ENCODE data around the gene CHST10. TPM values are rescaled to one million over a fixed set of nuclear protein-coding genes. Genes with fewer than 3 reads are reported as not detected.
"Not testable (repeated sequence)": the region's sequence is repeated elsewhere in the genome, so short reads cannot be mapped to it uniquely, and the experiment has no call there.

CHST10 gene, protein sequence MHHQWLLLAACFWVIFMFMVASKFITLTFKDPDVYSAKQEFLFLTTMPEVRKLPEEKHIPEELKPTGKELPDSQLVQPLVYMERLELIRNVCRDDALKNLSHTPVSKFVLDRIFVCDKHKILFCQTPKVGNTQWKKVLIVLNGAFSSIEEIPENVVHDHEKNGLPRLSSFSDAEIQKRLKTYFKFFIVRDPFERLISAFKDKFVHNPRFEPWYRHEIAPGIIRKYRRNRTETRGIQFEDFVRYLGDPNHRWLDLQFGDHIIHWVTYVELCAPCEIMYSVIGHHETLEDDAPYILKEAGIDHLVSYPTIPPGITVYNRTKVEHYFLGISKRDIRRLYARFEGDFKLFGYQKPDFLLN
- total RNA-seq (2014; rRNA removed; shearing (Covaris generic)) = 14.0 and 16.2 TPM in 2 replicates
- 19.8 and 29.9 TPM in 2 replicates for polyA plus RNA-seq (2014; cell fraction: nucleus; rRNA removed)

DNA sequence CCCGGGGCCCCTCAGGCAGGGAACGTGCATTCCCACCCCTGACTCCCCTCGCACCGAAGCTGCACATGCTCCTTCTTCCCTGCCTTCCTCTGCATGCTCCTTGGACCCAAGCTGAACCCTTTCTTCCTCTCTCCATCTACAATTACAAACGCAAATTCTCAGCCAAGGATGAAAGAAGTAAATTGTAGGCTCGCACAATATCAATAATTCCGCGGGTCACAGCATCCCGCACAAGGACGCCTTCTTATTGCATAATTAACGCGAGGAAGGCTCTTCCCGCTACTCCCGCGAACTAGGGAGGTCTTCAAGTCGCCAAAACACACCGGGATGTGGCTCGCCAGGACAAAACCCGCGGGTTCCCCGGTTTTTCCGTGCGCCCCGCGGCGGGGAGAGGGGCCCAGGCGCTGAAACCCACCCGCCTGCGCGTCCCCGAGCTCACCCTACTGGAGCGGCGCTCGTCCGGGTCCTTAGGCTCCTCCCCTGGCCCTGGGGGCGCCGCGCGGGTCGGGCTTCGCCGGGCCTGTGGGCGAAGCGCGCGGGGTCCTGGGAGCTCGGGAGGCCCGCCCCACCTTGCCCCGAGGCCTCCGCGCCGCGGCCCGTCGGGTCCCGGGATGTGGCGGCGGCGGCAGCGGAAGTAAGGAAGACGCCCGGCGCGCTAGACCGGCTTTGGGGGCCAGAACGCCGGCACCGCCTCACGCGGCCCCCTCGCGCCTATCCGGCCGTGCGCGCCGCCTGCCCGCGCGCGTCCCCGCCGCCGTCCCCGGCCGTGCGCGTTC is at the start of gene CHST10:
Gene CHST10 (minus strand): TSS at position 734 of the 776 bp plus-strand sequence. CDS start 10,993 bp downstream, outside the sequence.
- DNase-seq (ENCODE audit: extremely low read depth, low read depth) = peak; percentile 31

DNA sequence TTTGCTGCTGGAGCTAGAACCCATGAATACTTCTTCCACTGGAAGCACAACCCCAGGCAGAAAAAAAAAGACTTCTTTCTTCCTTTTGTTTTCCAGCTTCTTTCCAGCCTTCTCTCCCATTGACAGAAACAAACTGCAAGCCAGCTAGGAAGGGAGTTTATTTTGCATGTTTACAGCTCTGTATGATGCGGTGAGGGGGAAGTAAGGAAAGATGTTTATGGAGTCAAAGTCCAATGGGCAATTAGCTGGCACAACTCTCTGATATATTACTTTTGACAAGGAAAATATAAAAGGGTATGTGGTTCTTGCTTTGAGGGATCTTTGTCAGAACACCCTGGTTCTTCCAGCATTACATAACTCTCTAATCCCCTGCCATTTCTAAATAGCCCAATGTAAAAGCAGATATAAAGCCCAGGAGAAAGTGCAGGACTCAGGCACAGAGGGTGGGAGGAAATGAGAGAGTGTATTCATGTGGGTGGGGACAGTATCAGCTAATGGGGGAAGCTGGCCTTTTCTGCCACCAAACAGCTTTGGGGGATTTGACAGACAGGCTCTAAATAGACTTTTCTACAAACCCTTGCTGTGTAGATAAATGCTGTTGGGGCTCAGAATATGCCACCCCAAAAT is 43.5 kb upstream of the CHST10 start:
- no peak for DNase-seq (ENCODE audit: extremely low read depth, low read depth)

DNA sequence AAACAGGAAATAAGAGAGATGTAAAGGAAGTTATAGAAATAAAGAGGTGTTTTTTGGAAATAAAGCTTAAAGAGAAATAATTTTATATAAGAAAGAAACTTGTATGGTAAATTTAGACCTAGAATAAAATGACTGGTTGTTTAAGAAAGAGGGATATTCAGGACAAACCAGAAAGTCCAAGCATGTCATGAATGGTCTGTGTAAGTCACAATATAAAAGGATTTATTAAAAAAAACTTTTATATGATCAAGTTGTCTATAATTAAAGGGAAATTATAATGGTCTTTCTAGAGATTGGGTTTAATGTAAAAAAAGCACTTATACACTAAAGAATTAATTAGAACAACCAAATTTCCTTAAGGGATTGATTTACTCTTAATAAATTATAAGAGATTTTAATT is 38.9 kb upstream of the CHST10 start:
- DNase-seq (ENCODE audit: extremely low read depth, low read depth) = not testable (repeated sequence)

DNA sequence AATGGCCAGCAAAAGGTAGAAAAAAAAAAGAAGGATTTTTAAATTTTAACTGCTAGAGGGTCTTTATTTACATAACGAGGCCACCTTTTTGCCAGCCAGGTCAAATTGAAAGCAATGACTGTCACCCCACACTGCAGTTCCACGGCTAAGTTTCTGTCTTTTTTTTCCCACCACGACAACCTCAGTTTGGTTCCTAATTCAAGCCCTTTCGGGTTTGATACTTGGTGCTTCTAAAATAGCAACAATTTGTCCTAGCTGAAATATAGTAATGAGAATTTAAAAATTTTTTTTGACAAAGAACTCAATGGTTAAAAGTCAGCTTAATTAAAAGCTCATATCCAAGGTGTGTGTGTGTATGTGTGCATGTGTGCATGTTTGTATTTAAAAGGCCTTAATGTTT is 36.4 kb upstream of the CHST10 start:
- no peak for DNase-seq (ENCODE audit: extremely low read depth, low read depth)

DNA sequence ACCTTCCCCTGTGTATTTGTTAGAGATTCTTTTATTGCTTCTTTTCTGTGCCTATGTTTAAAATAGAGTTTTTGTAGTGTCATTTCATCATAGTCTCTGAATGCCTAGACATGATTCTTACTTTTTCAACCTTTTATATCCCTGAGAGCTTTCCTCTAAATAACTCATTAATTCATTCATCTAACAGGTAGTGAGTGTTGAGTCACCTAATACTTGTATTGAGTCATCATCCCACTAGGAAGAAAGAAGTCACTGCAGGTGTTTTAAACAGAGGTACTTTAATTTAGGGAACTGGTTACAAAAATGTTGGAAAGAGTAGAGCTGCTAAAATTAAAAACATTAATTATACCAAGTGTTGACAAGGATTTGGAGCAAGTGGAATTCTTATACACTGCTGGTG is 34.3 kb upstream of the CHST10 start:
- DNase-seq (ENCODE audit: extremely low read depth, low read depth) = no peak

DNA sequence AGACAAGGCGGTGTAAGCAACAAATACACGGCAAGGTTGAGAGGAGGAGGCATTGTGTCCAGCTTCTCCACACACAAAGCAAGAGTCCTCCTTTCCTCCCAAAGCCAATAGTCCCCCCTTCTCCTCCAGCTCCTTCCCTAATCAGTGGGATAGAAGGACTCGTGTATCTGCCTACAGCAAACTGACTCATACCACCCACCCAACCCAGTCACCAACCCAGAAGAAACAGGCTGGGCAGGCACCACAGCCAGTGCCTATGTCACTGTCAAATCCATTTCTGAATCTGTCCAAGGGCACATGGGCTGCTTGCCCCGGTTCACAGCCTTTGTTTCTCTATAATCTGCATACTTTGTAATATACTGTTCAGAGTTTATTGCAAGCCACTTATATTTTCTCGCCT is 33.6 kb upstream of the CHST10 start:
- no peak for DNase-seq (ENCODE audit: extremely low read depth, low read depth)

DNA sequence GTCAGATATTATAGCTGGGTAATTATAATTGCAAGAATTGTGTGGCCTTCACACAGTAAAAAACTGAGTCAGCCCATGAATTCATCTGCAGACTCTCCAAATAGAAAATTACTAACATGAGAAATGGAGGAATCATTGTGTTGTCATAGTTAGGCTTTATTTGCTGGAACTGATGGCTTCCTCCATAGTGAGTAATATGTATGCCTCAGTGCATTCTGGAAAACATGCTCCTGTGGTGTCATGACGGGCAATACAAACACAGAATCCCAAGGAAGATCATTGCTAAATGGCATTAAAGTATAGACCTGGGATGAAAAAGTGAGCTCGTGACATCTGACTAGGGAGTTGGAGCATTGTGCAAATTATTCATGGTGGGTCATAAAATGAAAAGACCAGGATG is 29.2 kb upstream of the CHST10 start:
- no peak for DNase-seq (ENCODE audit: extremely low read depth, low read depth)

DNA sequence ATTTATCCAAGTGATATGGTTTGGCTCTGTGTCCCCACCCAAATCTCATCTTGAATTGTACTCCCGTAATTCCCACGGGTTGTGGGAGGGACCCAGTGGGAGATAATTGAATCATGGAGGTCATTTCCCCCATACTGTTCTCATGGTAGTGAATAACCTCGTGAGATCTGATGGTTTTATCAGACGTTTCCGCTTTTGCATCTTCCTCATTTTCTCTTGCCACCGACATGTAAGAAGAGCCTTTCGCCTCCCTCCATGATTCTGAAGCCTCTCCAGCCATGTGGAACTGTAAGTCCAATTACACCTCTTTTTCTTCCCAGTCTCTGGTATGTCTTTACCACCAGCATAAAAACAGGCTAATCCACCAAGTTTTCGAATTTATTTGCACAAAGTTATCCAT is 20.3 kb upstream of the CHST10 start:
- no peak for DNase-seq (ENCODE audit: extremely low read depth, low read depth)

DNA sequence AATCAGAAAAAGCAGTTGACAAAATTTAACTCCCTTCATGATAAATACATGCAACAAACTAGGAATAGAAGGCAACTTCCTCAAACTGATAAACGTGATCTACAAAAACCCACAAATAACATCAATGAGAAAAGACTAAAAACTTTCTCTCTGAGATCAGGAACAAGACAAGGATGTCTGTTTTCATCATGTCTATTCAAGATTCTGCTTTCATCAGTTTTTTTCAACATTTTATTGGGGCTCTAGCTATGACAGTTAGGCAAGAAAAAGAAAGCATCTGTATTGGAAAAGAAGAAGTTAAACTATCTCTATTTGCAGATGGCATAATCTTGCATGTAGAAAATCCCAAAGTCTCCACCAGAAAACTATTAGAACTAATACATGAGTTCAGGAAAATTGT is 12.3 kb upstream of the CHST10 start:
- DNase-seq (ENCODE audit: extremely low read depth, low read depth) = no peak

DNA sequence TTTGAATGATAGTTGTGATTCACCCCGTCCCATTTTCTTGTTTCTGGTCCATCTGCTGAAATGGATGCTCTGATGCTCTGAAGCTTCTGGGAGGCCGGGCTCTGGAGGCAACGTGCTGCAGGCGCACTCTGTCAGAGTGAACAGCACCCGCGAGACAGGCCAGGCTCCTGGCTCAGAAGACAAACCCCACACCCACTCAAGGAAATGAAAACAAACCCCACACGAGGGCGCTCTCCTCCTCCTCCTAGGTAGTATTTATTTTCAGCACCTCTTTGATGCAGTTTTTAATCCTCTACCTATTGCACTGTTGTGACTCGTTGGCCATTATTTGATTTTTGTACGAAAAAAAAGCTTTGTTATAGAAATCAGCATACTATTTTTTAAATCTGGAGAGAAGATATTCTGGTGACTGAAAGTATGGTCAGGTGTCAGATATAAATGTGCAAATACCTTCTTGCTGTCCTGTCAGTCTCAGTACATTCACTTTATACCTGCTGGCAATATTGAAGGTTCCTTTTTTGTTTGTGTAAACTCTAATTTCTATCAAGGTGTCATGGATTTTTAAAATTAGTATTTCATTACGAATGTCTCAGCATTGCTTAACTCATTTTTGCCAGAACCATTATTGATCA is 10.3 kb upstream of the CHST10 start:
- DNase-seq (ENCODE audit: extremely low read depth, low read depth) = peak; percentile 38

DNA sequence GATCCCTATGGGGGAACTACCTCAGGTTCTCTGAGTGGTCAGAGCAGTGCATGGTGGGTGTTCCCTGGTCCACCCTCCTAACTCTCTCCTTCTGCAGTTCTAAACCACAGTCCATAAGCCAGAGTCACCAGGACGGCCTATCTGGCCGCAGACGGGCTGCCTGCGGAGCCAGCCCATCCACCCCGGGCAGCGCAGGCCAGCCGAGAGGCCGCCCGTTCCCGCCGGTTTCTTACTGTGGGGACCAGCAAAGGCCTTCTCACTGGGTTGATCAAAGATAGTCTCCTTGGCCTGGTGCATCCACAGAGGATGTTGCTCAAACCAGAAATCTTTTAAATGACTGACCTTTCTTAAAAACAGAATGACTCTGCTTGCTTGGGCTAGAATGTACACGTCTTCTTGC is 9.6 kb upstream of the CHST10 start:
- no peak for DNase-seq (ENCODE audit: extremely low read depth, low read depth)

DNA sequence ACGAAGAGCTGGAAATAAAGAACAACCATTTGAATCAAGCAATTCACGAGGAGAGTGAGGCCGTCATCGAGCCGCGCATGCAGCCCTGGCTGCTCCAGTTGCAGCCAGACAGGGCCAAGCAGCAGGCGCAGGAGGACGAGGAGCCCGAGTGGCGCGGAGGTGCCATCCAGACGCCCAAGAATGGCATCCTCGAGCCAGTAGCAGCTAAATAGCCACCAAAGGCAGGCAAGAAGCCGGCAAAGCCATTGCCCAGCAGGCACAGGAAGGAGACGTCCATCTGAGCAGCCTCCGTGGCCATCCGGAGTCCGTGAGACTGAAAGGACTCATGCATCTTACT is 8.9 kb upstream of the CHST10 start:
- DNase-seq (ENCODE audit: extremely low read depth, low read depth) = no peak

DNA sequence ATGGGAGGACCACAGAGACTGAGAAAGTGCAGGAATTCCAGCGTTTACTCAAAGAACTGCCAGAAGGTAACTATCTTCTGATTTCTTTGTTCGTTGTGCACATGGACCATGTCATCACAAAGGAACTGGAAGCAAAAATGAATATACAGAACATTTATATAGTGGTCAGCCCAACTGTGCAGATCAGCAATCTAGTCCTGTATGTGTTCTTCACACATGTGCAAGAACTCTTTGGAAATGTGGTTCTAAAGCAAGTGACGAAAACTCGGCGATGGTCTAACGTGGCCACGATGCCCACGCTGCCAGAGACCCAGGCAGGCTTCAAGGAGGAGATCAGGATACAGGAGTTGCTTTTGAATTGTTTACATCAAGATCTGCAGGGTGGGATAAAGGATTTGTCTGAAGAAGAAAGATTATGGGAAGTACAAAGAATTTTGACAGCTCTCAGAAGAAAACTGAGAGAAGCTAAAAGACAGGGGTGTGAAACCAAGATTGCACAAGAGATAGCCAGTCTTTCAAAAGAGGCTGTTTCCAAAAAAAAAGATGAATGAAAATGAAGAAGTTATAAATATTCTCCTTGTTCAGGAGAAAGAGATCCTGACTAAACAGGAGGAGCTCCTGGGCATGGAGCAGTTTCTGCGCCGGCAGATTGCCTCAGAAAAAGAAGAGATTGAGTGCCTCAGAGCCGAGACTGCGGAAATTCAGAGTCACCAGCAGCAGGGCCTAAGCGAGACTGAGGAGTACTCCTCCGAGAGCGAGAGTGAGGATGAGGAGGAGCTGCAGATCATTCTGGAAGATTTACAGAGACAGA is 8.3 kb upstream of the CHST10 start:
- DNase-seq (ENCODE audit: extremely low read depth, low read depth) = no peak

DNA sequence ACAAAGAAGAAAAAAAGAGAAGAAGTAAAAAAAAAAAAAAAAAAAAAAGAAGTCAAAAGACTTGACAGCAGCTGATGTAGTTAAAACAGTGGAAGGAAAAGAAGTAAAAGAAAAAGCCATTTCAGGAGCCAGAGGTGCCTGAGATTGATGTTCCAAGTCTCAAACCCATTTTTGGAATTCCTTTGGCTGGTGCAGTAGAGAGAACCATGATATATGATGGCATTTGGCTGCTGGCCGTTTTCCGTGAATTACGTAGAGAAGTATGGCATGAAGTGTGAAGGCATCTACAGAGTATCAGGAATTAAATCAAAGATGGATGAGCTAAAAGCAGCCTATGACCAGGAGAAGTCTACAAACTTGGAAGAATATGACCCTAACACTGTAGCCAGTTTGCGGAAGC is 7.6 kb upstream of the CHST10 start:
- no peak for DNase-seq (ENCODE audit: extremely low read depth, low read depth)

DNA sequence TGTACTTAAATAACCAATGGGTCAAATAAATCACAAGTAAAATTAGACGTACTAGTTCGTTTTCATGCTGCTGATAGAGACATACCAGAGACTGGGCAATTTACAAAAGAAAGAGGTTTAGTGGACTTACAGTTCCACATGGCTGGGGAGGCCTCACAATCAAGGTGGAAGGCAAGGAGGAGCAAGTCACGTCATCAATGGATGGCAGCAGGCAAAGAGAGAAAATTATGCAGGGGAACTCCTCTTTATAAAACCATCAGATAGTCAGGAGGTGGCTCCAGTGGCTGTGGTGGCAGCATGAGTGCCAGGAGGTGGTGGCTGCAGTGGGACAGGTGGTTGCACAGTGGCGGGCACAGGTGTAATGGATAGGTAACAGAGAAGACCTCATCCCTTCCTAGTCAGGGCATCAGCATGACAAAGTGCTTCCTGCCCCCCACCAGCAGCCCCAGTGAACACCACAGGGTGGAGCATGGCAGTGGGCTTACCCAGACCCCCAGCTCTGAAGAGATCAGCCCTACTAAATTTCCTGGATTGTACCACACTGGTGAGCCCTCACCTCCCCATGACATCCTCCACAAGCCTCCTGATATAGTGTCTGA is 6.9 kb upstream of the CHST10 start:
- no peak for DNase-seq (ENCODE audit: extremely low read depth, low read depth)

DNA sequence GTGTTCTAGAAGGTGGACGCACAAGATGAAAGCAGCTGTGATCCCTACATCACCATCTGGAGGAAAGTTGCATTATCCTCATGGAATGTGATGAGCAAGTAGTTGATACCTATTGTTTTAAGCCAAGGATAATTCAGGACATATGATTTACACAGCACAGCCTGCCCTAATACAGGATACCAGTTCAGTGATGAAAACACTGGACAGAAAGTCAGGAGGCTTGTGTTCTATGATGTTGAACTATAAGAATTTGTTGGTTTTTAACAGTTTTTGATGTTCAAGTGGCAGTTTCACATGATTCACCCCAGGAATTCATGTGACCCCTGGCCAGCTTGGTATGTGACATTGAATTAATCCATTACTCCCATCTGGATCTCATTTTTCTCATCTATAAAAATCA is 6.2 kb upstream of the CHST10 start:
- DNase-seq (ENCODE audit: extremely low read depth, low read depth) = no peak

DNA sequence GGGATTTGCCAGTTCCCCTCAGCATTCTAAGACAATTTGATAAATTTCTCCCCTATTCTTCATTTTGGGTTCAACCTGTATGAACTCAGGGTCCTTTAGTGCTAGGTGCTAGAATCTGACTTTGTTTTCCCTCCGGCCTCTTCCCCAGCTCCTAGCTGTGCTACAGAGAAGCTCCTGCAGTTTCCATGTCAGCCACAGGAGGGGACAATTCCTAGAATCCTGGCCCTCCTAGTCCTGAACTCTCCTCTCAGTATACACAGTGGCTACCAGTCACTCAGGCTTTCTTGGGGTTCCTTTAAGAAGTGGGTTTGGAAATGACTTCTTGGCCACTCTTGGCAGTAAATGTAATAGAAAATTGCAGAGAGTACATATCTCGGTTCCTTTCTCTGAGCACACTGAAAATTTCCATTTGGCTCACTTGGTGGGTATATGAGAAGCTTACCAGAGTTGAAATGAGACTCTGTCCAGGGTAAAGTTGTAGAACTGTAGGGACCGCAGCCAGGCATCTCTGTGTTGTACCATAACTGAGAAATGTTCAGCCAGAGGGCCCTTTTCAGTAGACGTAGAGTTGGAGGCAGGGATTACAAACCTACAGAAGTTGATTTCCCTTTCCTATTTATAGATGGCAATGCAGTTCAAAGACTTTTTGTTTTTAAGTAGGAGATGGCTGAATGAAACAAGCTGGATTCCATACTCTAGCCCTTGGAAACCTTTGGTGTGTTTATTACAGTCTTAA is 5.0 kb upstream of the CHST10 start:
- peak; percentile 41 for DNase-seq (ENCODE audit: extremely low read depth, low read depth)

DNA sequence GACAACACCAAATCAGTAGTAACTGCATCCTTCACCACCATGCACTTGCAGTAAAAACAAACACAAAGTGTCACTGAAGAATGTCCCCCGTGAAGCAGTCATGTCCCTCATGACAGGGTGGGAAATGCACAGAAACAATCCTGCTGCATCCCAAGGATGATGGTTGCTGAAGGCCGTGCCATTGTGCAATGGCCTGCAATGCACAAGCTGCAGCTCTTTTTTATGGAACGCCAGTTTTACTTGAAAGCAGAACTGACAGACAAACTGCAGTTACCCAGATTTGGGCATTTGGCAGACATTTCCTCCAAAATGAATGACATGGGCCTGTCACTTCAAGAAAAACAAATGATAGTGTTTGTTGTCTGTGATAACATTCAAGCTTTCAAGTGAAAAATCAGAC is 2.4 kb upstream of the CHST10 start:
- no peak for DNase-seq (ENCODE audit: extremely low read depth, low read depth)

DNA sequence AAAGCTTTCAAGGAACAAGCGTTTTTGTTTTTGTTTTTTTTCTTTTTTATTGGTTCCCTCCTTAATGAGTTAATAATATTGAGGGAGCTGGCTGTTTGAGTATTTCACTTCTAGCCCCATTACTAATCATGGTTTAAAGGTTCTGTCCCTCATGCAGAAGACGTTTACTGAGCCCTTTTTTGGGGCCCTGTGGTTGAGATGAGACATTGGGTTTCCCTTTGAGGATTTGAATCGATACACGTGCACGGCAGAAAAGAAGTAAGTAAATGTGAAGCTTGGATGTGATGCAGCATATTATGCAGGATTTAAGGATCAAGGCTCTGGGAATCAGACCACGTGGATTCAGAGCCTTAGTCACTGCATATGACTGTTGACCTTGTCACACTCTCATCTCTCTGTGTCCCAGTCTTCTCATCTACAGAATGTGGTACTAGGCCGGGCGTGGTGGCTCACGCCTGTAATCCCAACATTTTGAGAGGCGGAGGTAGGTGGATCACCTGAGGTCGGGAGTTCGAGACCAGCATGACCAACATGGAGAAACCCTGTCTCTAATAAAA is 1.0 kb upstream of the CHST10 start:
- DNase-seq (ENCODE audit: extremely low read depth, low read depth) = no peak
